Measurements from ENCODE around the gene MUC20. TPM values are rescaled to one million over a fixed set of nuclear protein-coding genes. Genes with fewer than 3 reads are reported as not detected.
A peak's percentile ranks its signal among the peaks of the same experiment; 100 is the strongest.

MUC20 gene
- total RNA-seq, 1 experiment from 2014 or later = not detected

DNA sequence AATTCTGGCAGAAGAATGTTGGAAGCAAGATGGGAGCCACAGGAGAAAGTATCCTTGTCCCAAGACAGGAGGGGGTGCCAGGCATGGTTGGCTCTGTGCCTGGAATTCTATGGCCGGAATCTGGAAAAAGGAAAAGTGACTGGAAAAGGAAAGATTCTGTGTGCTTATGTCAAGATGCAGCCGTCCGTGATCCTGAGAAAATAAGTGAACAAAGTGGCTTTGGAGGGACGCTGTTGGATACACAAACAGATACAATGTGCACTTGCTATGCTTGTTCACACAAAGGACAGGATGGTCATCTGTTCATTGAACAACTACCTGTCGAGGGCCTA is 28.5 kb upstream of the MUC20 start:
- no peak overlapping the region for H3K56ac ChIP-seq (ENCODE audit: insufficient read length, low read depth, low read length)
- no peak overlapping the region for H3T11ph ChIP-seq (ENCODE audit: low read length)
- no peak overlapping the region for H3K23ac ChIP-seq (ENCODE audit: insufficient read length, low read depth, low read length)
- no peak overlapping the region for H2BK120ac ChIP-seq (ENCODE audit: low read depth, low read length, poor library complexity, severe bottlenecking)
- no peak overlapping the region for H3K18ac ChIP-seq (ENCODE audit: insufficient read length, low read depth, low read length)
- H3K27ac Mint-ChIP-seq = peak overlapping the region in 1 of 3 experiments; percentile 41; a peak in 1 of 7 replicates
- H3K4me1 ChIP-seq (ENCODE audit: insufficient read depth, low read length) = no peaks in the 10 kb centered on the region
- no peak overlapping the region for H3K4ac ChIP-seq (ENCODE audit: low read depth, low read length)
- no peak overlapping the region for H3K4me3 Mint-ChIP-seq
- no peak overlapping the region for H4K8ac ChIP-seq (replicated peaks; ENCODE audit: insufficient read length, low read depth, low read length)
- H3K36me3 Mint-ChIP-seq (ENCODE audit: insufficient read depth in 1 of 3, low read depth in 3 of 3) = peaks cover 17 to 53% (median 26%) of the 10 kb centered on the region in 3 experiments
- H2BK12ac ChIP-seq (ENCODE audit: insufficient read length, low read depth, low read length) = no peak overlapping the region
- 0 out of 2 replicates have a peak, but pooled peaks cover 2% of the 10 kb centered on the region for H3K27me3 Mint-ChIP-seq (ENCODE audit: low read depth)
- H3K23me2 ChIP-seq (ENCODE audit: insufficient read length, low read depth, low read length, poor library complexity, severe bottlenecking) = no peaks in the 10 kb centered on the region
- no CpG with 5 or more reads among the region's 5 CpGs for WGBS (ENCODE audit: extremely low coverage, insufficient read length, low lambda C conversion rate)
- peaks cover 0 to 3% of the 10 kb centered on the region in 2 experiments; a peak in 1 of 5 replicates for H3K9me3 Mint-ChIP-seq
- no peak overlapping the region for H3K4me2 ChIP-seq (ENCODE audit: insufficient read depth, insufficient read length, low read length)
- H2AK5ac ChIP-seq (ENCODE audit: insufficient read length, low read length) = no peak overlapping the region
- no peak overlapping the region for H3K9ac ChIP-seq (ENCODE audit: extremely low read depth, insufficient read length, low read length)
- H3K79me2 ChIP-seq (ENCODE audit: insufficient read depth, low read length) = no peaks in the 10 kb centered on the region
- H3K27ac ChIP-seq (ENCODE audit: insufficient read length, low read depth, low read length) = no peak overlapping the region
- no peak overlapping the region for H3K14ac ChIP-seq (ENCODE audit: insufficient read depth, low read length)
- no peak overlapping the region for H2BK20ac ChIP-seq (ENCODE audit: low read depth, low read length, poor library complexity, severe bottlenecking)
- H2BK15ac ChIP-seq (ENCODE audit: low read depth, low read length) = no peak overlapping the region
- no peak overlapping the region for H2AFZ ChIP-seq (ENCODE audit: low read length)
- no peak overlapping the region for H2BK5ac ChIP-seq (ENCODE audit: insufficient read length, low read length)
- no peaks in the 10 kb centered on the region for H3K9me3 ChIP-seq (ENCODE audit: control insufficient read depth, low read depth, low read length)
- no peaks in the 10 kb centered on the region for H3K27me3 ChIP-seq (ENCODE audit: insufficient read depth, low read length)
- no peak overlapping the region for H4K91ac ChIP-seq (ENCODE audit: insufficient read length, low read depth, low read length)
- TF ChIP-seq CTCF (conservative IDR thresholded peaks at IDR 0.05) = no peak
- DNase-seq = peak; percentile 22
- H4K20me1 ChIP-seq (ENCODE audit: control insufficient read depth, insufficient read depth, insufficient read length) = no peaks in the 10 kb centered on the region
- no peaks in the 10 kb centered on the region for H3K79me1 ChIP-seq (ENCODE audit: insufficient read depth, low read depth, low read length, poor library complexity, severe bottlenecking)
- H4K5ac ChIP-seq (ENCODE audit: insufficient read length, low read depth, low read length) = no peak overlapping the region
- H3K4me1 Mint-ChIP-seq = peaks cover 9 to 12% of the 10 kb centered on the region in 2 experiments

Measured in H9 (cell line).